Measurements from ENCODE around the gene GRK5.

The GRK5 gene

DNA sequence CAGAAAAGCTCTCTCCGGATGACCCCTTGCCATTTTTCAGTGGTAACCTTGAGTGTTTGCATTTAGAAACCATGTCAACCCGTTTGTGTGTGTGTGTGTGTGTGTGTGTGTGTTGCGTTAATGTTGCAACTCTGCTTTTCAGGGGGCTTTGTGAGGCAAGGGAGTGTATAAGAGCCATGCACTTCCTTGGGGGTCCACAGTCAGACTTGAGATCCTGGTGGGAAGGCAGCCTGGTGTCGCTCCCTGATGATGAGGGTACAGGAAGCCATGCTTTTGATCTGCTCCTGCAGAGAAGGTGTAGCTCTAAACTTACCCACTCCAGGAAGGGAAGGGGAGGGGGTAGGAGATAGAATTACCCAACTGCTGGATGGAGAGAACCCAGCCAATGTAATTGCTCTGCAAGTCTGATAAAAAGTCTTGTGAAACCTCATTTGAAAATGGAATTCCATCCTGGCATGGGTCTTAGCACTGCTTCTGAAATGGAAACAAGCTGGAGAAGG lies 10.7 kb downstream of the GRK5 start:
- no peak overlapping the region for H3K14ac ChIP-seq (ENCODE audit: low read length in 2 of 2)
- H3K4me1 ChIP-seq (ENCODE audit: control insufficient read depth, insufficient read depth, low read depth, low read length) = no peaks in the 10 kb centered on the region
- no peak overlapping the region for H2AFZ ChIP-seq (ENCODE audit: low read depth, low read length)
- no peak overlapping the region for H3K27ac ChIP-seq (ENCODE audit: low read length, poor library complexity, severe bottlenecking)
- H3K9ac ChIP-seq (ENCODE audit: low read length) = no peak overlapping the region
- H3K4me3 ChIP-seq (ENCODE audit: insufficient read depth in 1 of 2, low read depth in 1 of 2, low read length in 2 of 2) = no peak overlapping the region
- peaks cover 19% of the 10 kb centered on the region for H3K79me1 ChIP-seq (replicated peaks; ENCODE audit: low read length, poor library complexity, severe bottlenecking)
- no peak overlapping the region for H2BK15ac ChIP-seq (ENCODE audit: low read depth, poor library complexity, severe bottlenecking)
- DNase-seq = peak; percentile 65
- no peaks in the 10 kb centered on the region for H3K27me3 ChIP-seq (ENCODE audit: control insufficient read depth in 1 of 2, insufficient read depth in 1 of 2, low read length in 2 of 2)
- no peak overlapping the region for H2BK5ac ChIP-seq (ENCODE audit: low read depth, low read length, poor library complexity, severe bottlenecking)
- H3K9me3 ChIP-seq (ENCODE audit: control insufficient read depth, low read length) = no peaks in the 10 kb centered on the region
- H2BK120ac ChIP-seq (ENCODE audit: low read depth, low read length) = no peak overlapping the region
- H4K91ac ChIP-seq (ENCODE audit: low read length) = no peak overlapping the region
- 89% methylated on average over 4 of the region's 4 CpGs for WGBS
- H3K4ac ChIP-seq (ENCODE audit: low read depth in 1 of 2, low read length in 2 of 2) = peak overlapping the region in 1 of 2 experiments; percentile 32
- H3K36me3 ChIP-seq (ENCODE audit: control insufficient read depth in 1 of 2, insufficient read depth in 2 of 2, low read depth in 1 of 2, low read length in 2 of 2) = no peaks in the 10 kb centered on the region
- H3K18ac ChIP-seq (ENCODE audit: low read depth in 1 of 2, low read length in 2 of 2) = no peak overlapping the region
- H3K23ac ChIP-seq (ENCODE audit: low read length in 2 of 2) = no peak overlapping the region
- no peak overlapping the region for H2AK5ac ChIP-seq (ENCODE audit: low read length, severe bottlenecking)
- H2BK12ac ChIP-seq (ENCODE audit: low read length in 2 of 2) = no peak overlapping the region
- no peak overlapping the region for H4K8ac ChIP-seq (ENCODE audit: low read length)
- no peak overlapping the region for H3K4me2 ChIP-seq (ENCODE audit: low read length, poor library complexity, severe bottlenecking)

DNA sequence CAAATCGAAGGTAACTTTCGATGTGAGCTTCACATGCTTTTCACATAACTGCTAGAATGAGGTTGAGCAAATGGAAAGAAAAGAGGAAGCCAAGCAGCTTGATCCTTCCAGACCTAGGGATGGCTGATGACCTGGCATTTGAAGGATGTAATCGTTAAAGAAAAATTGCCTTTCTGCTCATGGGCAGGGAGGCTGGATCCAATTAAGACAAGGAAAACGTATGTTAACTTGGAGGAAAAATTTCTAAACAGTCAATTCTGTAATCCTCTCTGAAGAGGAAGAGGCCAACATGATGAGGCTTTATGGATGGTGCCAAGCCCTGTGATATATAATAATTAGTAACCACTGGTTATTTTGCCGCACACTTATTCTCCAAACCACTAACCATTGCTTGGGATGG lies 12.5 kb downstream of the GRK5 start:
- Histone ChIP-seq H2AK5ac (ENCODE audit: low read length, severe bottlenecking) (no peak overlapping the region), H3K4ac (ENCODE audit: low read depth in 1 of 2, low read length in 2 of 2) (no peak overlapping the region), H3K27ac (ENCODE audit: low read length, poor library complexity, severe bottlenecking) (no peak overlapping the region), H3K9me3 (ENCODE audit: control insufficient read depth, low read length) (no peaks in the 10 kb centered on the region), H3K79me1 (replicated peaks; ENCODE audit: low read length, poor library complexity, severe bottlenecking) (peaks cover 26% of the 10 kb centered on the region), H3K4me2 (ENCODE audit: low read length, poor library complexity, severe bottlenecking) (no peak overlapping the region), H2BK12ac (ENCODE audit: low read length in 2 of 2) (peak overlapping the region in 1 of 2 experiments; percentile 18), H3K4me3 (ENCODE audit: insufficient read depth in 1 of 2, low read depth in 1 of 2, low read length in 2 of 2) (peak overlapping the region in 1 of 2 experiments; percentile 55), H4K91ac (ENCODE audit: low read length) (no peak overlapping the region), H3K36me3 (ENCODE audit: control insufficient read depth in 1 of 2, insufficient read depth in 2 of 2, low read depth in 1 of 2, low read length in 2 of 2) (no peaks in the 10 kb centered on the region), H3K23ac (ENCODE audit: low read length in 2 of 2) (no peak overlapping the region), H4K8ac (ENCODE audit: low read length) (no peak overlapping the region), H2AFZ (ENCODE audit: low read depth, low read length) (no peak overlapping the region), H3K14ac (ENCODE audit: low read length in 2 of 2) (no peak overlapping the region), H3K9ac (ENCODE audit: low read length) (peak overlapping the region; percentile 56), H3K4me1 (ENCODE audit: control insufficient read depth, insufficient read depth, low read depth, low read length) (no peaks in the 10 kb centered on the region), H3K18ac (ENCODE audit: low read depth in 1 of 2, low read length in 2 of 2) (no peak overlapping the region), H2BK5ac (ENCODE audit: low read depth, low read length, poor library complexity, severe bottlenecking) (no peak overlapping the region), H2BK15ac (ENCODE audit: low read depth, poor library complexity, severe bottlenecking) (no peak overlapping the region), H3K27me3 (ENCODE audit: control insufficient read depth in 1 of 2, insufficient read depth in 1 of 2, low read length in 2 of 2) (no peaks in the 10 kb centered on the region), H2BK120ac (ENCODE audit: low read depth, low read length) (no peak overlapping the region)
- no peak for DNase-seq
- 94% methylated on average over 5 of the region's 5 CpGs for WGBS

DNA sequence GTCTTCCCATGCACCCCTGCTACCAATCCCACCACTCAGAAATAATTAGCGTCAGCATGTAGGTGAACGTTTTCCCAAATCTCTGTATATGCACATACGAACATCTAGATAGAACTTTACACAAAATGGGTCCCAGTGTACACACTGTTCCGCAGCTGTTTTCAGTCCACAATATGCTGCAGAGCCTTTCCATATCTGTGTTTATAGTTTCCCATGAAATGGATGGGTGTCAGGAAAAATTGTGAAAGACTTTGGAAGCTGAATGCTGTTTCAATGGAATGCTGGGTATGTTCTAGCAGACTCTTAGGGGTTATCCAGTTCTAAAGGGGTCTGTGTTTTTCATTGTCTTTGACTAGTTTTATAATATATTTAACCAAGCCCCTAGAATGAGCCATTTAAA lies 13.8 kb downstream of the GRK5 start:
- H3K9ac ChIP-seq (ENCODE audit: low read length) = no peak overlapping the region
- H3K18ac ChIP-seq (ENCODE audit: low read depth in 1 of 2, low read length in 2 of 2) = no peak overlapping the region
- H2BK12ac ChIP-seq (ENCODE audit: low read length in 2 of 2) = no peak overlapping the region
- H3K36me3 ChIP-seq (ENCODE audit: control insufficient read depth in 1 of 2, insufficient read depth in 2 of 2, low read depth in 1 of 2, low read length in 2 of 2) = no peaks in the 10 kb centered on the region
- no peaks in the 10 kb centered on the region for H3K9me3 ChIP-seq (ENCODE audit: control insufficient read depth, low read length)
- peak overlapping the region in 1 of 2 experiments; percentile 22 for H3K4me3 ChIP-seq (ENCODE audit: insufficient read depth in 1 of 2, low read depth in 1 of 2, low read length in 2 of 2)
- no peaks in the 10 kb centered on the region for H3K4me1 ChIP-seq (ENCODE audit: control insufficient read depth, insufficient read depth, low read depth, low read length)
- H4K91ac ChIP-seq (ENCODE audit: low read length) = no peak overlapping the region
- H3K23ac ChIP-seq (ENCODE audit: low read length in 2 of 2) = no peak overlapping the region
- H2AK5ac ChIP-seq (ENCODE audit: low read length, severe bottlenecking) = no peak overlapping the region
- peaks cover 26% of the 10 kb centered on the region for H3K79me1 ChIP-seq (replicated peaks; ENCODE audit: low read length, poor library complexity, severe bottlenecking)
- no peak overlapping the region for H3K4me2 ChIP-seq (ENCODE audit: low read length, poor library complexity, severe bottlenecking)
- no peak overlapping the region for H2BK5ac ChIP-seq (ENCODE audit: low read depth, low read length, poor library complexity, severe bottlenecking)
- H2BK120ac ChIP-seq (ENCODE audit: low read depth, low read length) = no peak overlapping the region
- H4K8ac ChIP-seq (ENCODE audit: low read length) = no peak overlapping the region
- no peak overlapping the region for H3K4ac ChIP-seq (ENCODE audit: low read depth in 1 of 2, low read length in 2 of 2)
- H2AFZ ChIP-seq (ENCODE audit: low read depth, low read length) = no peak overlapping the region
- no peak overlapping the region for H3K14ac ChIP-seq (ENCODE audit: low read length in 2 of 2)
- no peak overlapping the region for H2BK15ac ChIP-seq (ENCODE audit: low read depth, poor library complexity, severe bottlenecking)
- H3K27ac ChIP-seq (ENCODE audit: low read length, poor library complexity, severe bottlenecking) = no peak overlapping the region
- DNase-seq = peak; percentile 76
- no peaks in the 10 kb centered on the region for H3K27me3 ChIP-seq (ENCODE audit: control insufficient read depth in 1 of 2, insufficient read depth in 1 of 2, low read length in 2 of 2)
- WGBS = 73% methylated on average over 4 of the region's 4 CpGs

DNA sequence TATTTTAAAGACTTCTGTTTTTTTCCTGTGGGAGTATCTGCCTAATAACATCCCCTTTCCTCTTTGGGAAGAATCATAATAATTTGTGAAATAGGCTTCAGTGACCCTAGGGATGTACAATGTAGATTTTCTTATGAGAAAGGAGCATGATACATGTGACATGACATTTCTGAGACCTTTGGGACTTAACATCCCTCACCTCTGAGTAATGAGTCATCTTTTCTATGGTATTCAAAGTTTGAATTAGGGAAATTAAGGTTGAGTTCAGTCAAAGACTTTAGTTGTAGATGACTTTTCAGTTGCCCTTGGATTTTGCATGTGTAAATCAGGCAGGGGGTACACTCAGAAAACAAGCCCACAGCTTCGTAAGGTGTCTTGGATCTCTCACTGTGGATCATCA lies 14.3 kb downstream of the GRK5 start:
- no peak overlapping the region for H4K8ac ChIP-seq (ENCODE audit: low read length)
- H3K4ac ChIP-seq (ENCODE audit: low read depth in 1 of 2, low read length in 2 of 2) = peak overlapping the region in 1 of 2 experiments; percentile 9
- H3K9ac ChIP-seq (ENCODE audit: low read length) = no peak overlapping the region
- H3K23ac ChIP-seq (ENCODE audit: low read length in 2 of 2) = no peak overlapping the region
- 90% methylated on average over 1 of the region's 1 CpG for WGBS
- no peaks in the 10 kb centered on the region for H3K4me1 ChIP-seq (ENCODE audit: control insufficient read depth, insufficient read depth, low read depth, low read length)
- H3K18ac ChIP-seq (ENCODE audit: low read depth in 1 of 2, low read length in 2 of 2) = no peak overlapping the region
- no peak overlapping the region for H3K14ac ChIP-seq (ENCODE audit: low read length in 2 of 2)
- H2BK5ac ChIP-seq (ENCODE audit: low read depth, low read length, poor library complexity, severe bottlenecking) = no peak overlapping the region
- H3K4me3 ChIP-seq (ENCODE audit: insufficient read depth in 1 of 2, low read depth in 1 of 2, low read length in 2 of 2) = peak overlapping the region in 1 of 2 experiments; percentile 57
- DNase-seq = no peak
- no peak overlapping the region for H2BK15ac ChIP-seq (ENCODE audit: low read depth, poor library complexity, severe bottlenecking)
- H2BK120ac ChIP-seq (ENCODE audit: low read depth, low read length) = no peak overlapping the region
- H3K79me1 ChIP-seq (replicated peaks; ENCODE audit: low read length, poor library complexity, severe bottlenecking) = peaks cover 28% of the 10 kb centered on the region
- no peaks in the 10 kb centered on the region for H3K27me3 ChIP-seq (ENCODE audit: control insufficient read depth in 1 of 2, insufficient read depth in 1 of 2, low read length in 2 of 2)
- no peaks in the 10 kb centered on the region for H3K9me3 ChIP-seq (ENCODE audit: control insufficient read depth, low read length)
- no peak overlapping the region for H2AK5ac ChIP-seq (ENCODE audit: low read length, severe bottlenecking)
- H3K27ac ChIP-seq (ENCODE audit: low read length, poor library complexity, severe bottlenecking) = no peak overlapping the region
- no peak overlapping the region for H3K4me2 ChIP-seq (ENCODE audit: low read length, poor library complexity, severe bottlenecking)
- no peak overlapping the region for H4K91ac ChIP-seq (ENCODE audit: low read length)
- no peaks in the 10 kb centered on the region for H3K36me3 ChIP-seq (ENCODE audit: control insufficient read depth in 1 of 2, insufficient read depth in 2 of 2, low read depth in 1 of 2, low read length in 2 of 2)
- peak overlapping the region; percentile 20 to 77 for H2BK12ac ChIP-seq (ENCODE audit: low read length in 2 of 2)
- H2AFZ ChIP-seq (ENCODE audit: low read depth, low read length) = no peak overlapping the region

Measured in mesenchymal stem cell (in vitro differentiated cells and primary cell).